Medulla oblongata (tissue), 1 donor: Measurements from ENCODE around the gene ZNF521.

ENCODE experiments used
- DNase-seq: peaks from one replicate; pipeline ENCODE4 v3.0.0-alpha.2; 2015; ENCODE audit errors: extremely low spot score

Gene ZNF521

GRCh38 chr18:25126751-25127150, 225.2 kb downstream of the ZNF521 start:
- DNase-seq, result no peak

DNA sequence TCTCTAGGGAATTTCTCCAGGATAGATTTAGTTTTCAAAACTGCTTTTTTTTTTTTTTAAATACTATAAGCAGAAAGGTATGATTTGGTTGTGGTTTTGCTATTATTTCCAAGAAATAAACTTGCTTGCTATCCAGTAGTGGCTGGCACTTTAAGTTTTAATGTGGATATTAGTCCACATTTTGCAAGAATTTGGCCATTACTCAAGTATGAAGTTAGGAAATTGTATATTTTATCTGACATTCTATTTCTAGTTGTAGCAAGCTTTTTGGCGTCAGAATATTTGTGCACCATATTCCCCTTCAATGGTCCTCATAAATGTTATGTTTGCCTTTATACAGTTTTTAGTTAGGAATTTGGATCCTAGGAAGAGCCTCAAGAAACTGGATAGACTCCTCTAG, 226.3 kb downstream of the ZNF521 start:
- no peak for DNase-seq

DNA sequence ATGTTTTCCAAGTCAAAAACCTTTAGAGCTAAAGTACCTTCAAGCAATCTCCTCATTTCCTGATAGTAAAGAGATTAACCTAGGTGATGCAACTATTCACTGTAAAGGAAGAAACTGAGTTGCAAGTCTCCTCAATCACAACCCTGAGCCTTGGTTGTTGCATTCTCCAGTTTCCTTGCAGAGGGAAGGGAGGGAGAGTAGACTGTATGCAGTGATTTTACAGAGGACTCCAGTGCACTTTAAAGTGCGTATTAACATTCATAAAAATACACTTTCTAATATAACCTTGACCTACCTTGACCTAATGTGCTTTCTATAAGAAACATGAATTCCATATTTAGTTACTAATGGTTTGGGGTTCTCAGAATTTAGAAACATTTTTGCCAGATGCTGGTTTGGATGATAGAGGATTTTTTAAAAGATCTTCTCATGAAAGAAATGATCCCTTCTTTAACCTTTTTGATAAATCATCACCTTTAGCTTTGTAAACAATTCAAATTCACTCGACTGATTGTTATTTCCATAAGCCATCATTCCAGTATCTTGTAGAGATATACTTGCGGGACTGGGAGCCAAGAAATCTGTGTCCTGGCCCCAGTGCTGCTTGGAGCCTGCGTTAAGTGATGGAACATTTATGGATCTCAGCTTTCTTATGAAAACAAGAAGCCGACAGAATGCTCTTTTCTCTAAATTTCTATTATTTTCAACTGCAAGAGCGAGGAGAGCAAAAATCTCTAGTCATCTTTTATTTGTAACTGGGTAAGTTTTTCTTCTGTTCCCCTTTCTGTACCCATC, 228.3 kb downstream of the ZNF521 start:
- DNase-seq, result no peak

DNA sequence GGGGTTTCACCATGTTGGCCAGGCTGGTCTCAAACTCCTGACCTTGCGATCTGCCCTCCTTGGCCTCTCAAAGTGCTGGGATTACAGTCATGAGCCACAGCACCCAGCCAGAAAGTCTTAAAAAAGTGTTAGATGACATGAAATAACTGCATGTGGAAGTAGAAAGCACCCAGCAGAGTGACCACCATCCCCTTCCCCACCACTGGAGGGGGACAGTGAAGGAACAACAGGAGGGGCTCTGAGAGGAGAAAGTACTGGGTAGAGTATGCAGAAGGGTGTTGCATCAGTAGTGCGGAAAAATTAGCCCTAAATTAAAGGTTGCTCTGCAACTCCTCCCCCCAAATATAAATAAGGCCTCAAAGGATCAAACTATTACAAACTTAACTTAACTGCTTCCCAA, 230.5 kb downstream of the ZNF521 start:
- no peak for DNase-seq

DNA sequence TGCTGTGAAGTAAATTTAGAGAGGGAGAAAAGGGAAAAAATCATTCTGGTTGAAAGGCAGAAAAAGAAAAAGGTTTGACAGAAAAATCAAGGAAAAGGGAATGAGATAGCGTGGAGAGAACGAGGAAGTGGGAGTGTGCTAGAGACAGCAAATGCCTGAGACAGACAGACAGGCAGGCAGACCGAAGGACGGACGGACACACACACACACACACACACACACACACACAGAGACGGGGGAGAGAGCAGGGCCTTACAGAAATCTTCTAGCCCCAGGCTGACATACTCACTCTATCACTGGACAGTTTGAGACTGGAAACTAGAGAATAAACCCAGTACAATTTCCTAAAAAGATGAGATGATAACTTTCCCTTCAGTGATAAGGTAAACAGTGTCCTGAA, 238.4 kb downstream of the ZNF521 start:
- no peak for DNase-seq

DNA sequence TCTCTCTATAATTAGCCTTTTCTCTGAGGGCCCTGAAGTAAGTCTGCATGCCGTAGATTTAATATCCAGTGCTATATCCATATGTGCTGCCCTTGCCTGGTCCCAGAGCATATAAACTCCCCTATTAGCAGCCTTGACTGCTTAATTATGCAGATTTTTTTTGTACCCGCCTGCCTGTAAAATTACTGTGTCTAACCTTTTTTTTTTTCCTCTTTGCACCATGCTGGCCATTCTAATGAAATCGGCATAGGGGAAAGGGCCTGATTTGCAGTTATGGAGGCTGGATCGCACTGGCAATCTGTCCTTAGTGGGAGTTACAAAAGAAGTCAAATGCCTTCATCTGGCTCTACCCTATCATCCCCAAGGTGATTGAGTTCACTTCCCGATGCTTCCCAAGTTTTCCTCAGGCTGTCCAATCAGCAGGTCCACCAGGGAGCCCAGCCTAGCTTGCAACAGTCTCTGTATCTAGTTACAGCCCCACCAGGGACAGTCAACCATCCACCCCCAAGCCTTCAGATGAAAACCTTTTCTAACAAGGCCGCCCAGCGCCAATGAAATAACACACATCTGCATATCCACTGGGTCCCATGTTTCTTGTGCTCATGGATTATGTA, 239.0 kb downstream of the ZNF521 start:
- DNase-seq, result no peak

DNA sequence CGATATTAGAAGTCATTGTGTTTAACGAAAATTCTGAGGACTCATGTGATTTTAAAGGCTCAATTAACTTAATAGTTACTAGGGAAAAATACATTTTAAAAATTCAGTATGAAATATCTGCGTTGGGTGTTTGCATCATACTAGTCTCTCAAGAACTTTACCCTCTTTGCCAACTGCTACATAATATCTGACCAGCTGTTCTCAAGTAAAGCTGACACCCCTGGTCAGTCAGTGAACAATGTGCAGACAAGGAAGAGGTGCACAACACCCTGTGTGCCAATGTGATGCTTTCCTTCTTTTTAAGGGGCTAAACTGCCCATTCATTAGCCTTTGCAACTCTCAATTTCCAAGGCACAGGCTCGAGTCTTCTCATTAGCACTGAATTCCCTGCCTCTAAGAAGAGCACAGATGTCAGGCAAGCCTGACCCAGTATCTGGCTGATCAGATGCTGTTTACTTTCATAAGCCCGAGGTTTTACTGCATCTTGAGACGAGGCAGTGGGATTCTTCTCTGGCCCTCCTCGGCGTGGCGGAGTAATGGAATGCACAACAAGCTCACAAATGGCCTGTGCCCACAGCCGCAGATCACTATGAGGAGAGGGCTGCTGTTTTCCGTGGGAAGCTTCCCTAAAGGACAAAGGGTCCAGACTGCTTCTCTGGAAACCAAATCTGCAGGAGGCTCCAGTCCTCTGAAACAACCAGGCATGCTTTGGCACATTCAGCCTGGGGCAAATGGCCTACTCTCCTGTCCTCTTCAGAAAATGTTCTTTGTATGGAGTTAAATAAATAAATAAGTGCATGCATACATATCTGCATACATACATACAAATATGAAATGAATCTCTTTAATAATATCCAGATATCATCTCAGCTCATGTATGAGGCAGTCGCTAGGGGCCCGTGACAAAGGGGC, 240.3 kb downstream of the ZNF521 start:
- DNase-seq, result no peak

DNA sequence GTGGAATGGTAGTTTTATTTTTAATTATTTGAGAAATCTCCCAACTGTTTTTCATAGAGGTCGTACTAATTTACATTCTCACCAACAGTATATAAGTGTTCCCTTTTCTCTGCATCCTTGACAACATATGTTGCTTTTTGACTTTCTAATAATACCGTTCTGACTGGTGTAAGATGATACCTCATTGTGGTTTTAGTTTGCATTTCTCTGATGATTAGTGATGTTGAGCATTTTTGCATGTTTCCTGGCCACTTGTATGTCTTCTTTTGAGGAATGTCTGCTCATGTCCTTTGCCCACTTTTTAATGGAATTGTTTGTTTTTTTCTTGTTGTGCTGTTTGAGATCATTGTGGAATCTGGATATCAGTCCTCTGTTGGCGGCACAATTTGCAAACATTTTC, 242.5 kb downstream of the ZNF521 start:
- DNase-seq, result no peak

DNA sequence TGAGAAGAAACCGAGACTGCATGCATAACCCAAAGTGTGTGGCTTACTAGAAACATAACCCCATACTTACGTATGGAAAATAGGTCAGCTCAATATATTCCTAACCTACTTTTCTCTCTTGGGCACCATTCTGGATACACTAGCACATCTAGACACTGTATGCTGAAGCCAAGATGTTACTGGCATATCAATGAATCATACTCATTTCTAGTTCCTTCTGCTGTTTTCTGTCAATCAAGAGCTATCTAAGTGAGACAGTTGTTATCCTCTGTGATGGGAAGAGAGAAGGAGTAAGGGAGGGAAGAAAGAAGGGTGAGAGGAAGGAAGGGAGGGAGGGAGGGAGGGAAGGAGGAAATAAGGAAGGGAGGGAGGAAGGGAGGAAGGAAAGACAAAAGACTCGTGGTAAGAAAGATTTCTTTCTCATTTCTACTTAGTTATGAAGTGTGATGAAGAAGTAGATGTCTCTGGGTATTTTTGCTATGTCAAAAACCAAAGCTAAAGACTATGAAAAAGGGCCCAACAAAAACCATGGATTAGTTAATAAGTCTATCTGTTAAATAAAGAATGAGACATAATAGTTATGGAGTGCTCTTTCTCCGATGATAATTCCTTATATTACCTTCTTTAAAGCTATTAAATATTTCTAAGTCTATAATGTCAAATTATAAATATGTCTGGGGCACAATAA, 248.4 kb downstream of the ZNF521 start:
- no peak for DNase-seq

- no peak for DNase-seq
Observed at GRCh38 chr18:25102662-25103061, 249.3 kb downstream of the ZNF521 start.

DNA sequence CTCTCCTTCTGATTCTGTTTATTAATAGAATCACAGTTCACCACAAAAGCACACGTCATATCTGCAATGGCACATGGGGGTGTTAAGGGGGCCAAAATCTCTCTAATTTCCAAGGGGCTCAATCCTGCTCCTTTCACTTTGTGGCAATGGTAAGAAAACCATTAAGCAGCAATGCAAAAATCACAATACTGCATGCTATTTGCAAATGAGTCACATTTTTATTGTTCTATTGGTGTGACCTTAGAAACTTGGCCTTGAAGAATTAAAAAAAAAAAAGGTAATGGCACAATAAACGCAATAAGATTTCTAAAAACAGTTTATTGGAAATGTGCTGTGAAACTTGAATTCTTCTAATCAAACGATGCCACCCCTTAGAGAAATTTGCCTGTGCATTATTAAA, 251.5 kb downstream of the ZNF521 start:
- DNase-seq, result no peak

DNA sequence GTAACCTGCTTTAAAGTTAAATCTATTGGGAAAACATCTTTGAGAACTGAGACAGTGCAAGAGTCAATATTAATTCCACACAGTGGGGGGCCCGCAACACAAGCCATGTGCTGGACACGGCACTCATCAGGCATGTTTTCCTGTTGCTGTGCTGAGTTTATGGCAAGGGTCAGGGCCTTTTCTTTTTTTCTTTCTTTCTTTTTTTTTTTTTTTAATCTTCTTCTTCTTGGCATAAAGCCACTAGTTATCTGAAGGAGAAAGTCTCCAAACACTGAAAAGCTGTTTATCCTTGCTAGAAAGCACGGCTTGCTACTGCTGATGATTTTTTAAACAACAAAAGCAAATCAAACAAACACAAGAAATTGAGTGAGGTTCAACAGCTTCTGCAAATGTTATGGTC, 252.1 kb downstream of the ZNF521 start:
- no peak for DNase-seq

DNA sequence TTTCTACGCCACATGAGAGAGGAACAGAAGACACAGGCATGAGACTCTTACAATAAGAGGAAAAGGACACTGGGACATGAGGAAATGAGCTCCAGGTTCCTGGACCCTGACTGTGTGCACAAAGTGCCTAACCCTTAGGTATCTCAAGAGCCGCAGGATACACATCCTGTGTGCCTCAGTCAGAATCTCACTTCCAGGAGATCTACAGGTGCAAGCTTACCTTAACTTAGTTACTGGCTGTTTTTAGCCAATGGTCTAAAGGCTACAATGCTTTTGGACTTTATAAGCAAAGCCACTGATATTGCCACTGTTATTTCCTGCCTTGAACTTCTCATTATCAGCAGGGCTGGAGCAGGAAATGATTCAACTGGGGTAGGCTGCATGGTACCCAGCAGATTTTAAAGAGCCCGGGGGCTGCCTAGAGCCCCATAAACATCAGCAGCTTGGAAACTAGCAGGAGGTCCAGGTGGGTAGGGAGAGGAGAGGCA, 254.4 kb downstream of the ZNF521 start:
- DNase-seq, result no peak

DNA sequence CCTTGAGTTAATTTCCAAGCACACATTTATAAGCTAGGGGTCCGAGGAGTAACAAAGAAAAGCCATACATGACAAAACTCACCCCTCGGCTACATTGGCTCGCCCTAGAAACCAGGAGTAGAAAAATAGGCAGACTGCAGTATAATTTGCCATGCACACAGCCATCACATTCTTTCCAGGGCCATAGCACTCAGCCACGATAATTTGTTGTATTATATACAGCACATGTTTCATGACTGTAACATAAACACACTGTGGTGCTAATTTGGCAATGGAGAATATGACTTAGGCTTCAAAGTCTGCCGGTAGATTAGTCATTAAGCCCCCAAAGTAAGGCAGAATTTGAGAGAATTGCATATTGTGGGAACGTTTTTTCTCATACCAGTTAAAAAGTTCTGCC, 254.9 kb downstream of the ZNF521 start:
- DNase-seq, result no peak

DNA sequence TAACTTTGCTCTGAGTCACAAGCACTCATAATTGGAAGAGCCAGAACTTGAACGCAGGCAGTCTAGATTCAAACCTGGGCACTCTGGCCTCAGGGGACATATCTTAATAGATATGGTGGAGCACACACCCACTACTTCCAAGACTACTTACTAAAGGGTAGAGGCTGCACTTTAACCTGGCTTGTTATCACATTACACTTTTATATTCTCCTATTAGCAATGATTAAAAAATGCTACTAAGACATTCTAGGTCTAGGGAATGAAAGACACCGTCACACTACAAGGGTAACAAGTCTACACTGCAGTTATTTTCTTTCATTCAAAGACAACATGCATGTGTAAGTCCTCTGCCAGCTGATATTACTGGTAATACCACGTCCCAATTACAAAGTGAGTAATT, 258.8 kb downstream of the ZNF521 start:
- DNase-seq, result no peak

GRCh38 chr18:25089470-25089869, 262.5 kb downstream of the ZNF521 start:
- no peak for DNase-seq

- no peak for DNase-seq
Observed at GRCh38 chr18:25086876-25087275, 265.1 kb downstream of the ZNF521 start.

DNA sequence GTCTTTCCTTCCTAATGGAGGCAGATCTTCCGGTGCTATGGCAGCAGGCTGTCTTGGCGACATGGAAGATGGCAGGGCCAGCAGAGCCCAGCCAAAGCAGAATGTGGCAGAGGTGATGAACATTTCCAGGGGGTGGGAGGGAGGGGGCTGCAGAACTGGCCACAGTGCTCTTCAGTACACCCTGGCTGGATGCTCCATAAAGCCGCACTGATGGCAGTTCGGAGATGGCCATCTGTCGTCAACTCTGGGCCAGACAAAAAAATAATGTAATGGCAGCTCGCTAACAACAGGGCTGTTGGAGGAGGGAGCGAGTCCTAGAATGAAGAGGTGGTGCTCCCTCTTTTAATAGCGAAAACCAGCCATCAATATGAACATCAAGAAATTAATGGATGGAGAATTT, 271.0 kb downstream of the ZNF521 start:
- DNase-seq, result no peak

DNA sequence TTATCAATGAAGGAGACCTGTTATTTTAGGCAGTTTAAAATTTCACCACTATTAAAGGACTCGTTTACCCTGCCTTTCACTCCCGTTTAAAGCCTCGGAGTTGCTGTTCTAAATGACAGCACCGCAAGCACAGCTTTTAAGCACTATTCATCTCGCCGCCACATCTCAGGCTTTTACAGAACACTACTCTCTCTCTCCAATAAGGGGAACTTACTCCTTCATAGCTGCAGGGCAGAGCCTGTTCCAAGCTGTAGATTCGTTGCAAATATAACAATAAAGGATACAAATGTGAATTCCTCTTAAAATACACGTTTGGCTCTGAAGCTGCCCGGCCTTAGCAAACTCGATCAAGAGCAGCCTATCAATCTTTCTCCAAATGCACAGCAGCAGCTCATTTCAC, 271.8 kb downstream of the ZNF521 start:
- no peak for DNase-seq

GRCh38 chr18:25077944-25078723, 273.8 kb downstream of the ZNF521 start:
- DNase-seq, result no peak
